Astrocyte of the cerebellum (primary cell): Measurements from ENCODE around the gene KIF14.
A peak's percentile ranks its signal among the peaks of the same experiment; 100 is the strongest.

Experiments used
- DNase-seq: peaks from one replicate; pipeline ENCODE4 v3.0.0-alpha.2; 2011; ENCODE audit warnings: low read depth
- H3K4me3 ChIP-seq: 2 replicates; pipeline ENCODE4 v1.5.1; 2011; ENCODE audit warnings: mild to moderate bottlenecking, low read depth, low read length, moderate library complexity
- CTCF ChIP-seq: IDR thresholded peaks from 2 replicates; pipeline ENCODE4 v1.5.1; 2012; ENCODE audit warnings: low read length, low read depth, moderate library complexity, mild to moderate bottlenecking; ENCODE audit errors: missing control alignments
- in situ Hi-C: cut with HindIII; loops from 2 replicates; pipeline ENCODE4 v1.10.0; 2017; ENCODE audit warnings: low sequenced_read_pairs

The KIF14 gene

GRCh38 chr1:200602632-200603031 lies 17.9 kb downstream of the KIF14 start:
- H3K4me3 ChIP-seq, result no peak overlapping the region
- no peak for DNase-seq
- in situ Hi-C loops, result no loop called here
- TF ChIP-seq CTCF, result no peak

- H3K4me3 ChIP-seq, result no peak overlapping the region
- DNase-seq, result no peak
- TF ChIP-seq CTCF, result no peak
- in situ Hi-C loops, result no loop called here
These were observed 30.6 kb downstream of the KIF14 start for GRCh38 chr1:200590001-200590400.

- H3K4me3 ChIP-seq, result no peak overlapping the region
- TF ChIP-seq CTCF, result no peak
- DNase-seq, result no peak
- in situ Hi-C loops, result no loop called here
These were observed 31.9 kb downstream of the KIF14 start for GRCh38 chr1:200588698-200589097.

GRCh38 chr1:200564319-200564718 lies 56.2 kb downstream of the KIF14 start:
- H3K4me3 ChIP-seq, result no peak overlapping the region
- no peak for DNase-seq
- TF ChIP-seq CTCF, result no peak
- in situ Hi-C loops, result loop anchor here (10.0 kb wide), 1 partner anchor 470 kb away; no protein-coding TSS in a partner anchor

GRCh38 chr1:200561856-200562214 lies 58.7 kb downstream of the KIF14 start:
- no peak overlapping the region for H3K4me3 ChIP-seq
- no peak for TF ChIP-seq CTCF
- no peak for DNase-seq
- in situ Hi-C loops, result loop anchor here (10.0 kb wide), 1 partner anchor 473 kb away; no protein-coding TSS in a partner anchor

GRCh38 chr1:200558866-200559459 lies 61.6 kb downstream of the KIF14 start:
- TF ChIP-seq CTCF, result peak; percentile 73
- in situ Hi-C loops, result no loop called here
- no peak overlapping the region for H3K4me3 ChIP-seq

More at GRCh38 chr1:200558866-200559459, 61.6 kb downstream of the KIF14 start:
- DNase-seq, result peak; percentile 51
